Keratinocyte (primary cell): Measurements from ENCODE around the gene ASCC3. TPM values are rescaled to one million over a fixed set of nuclear protein-coding genes. Genes with fewer than 3 reads are reported as not detected.
"Not testable (repeated sequence)": the region's sequence is repeated elsewhere in the genome, so short reads cannot be mapped to it uniquely, and the experiment has no call there.

Experiments used
- DNase-seq: peaks from one replicate; pipeline ENCODE4 v3.0.0-alpha.2; 2011; ENCODE audit warnings: low read depth, missing footprints, low spot score
- FAIRE-seq: peaks from 2 replicates; lab custom pipeline; 2011; peaks lifted over from hg19 to GRCh38; lab: Jason Lieb, UNC
- H2AFZ ChIP-seq: 2 replicates; pipeline ENCODE4 v1.6.0; 2012; ENCODE audit warnings: low read length, control low read depth, inconsistent platforms; ENCODE audit not compliant: control insufficient read depth
- H3K27ac ChIP-seq: 2 replicates; pipeline ENCODE4 v1.5.1; 2011; ENCODE audit warnings: low read length; ENCODE audit not compliant: control insufficient read depth, insufficient read depth
- H3K27me3 ChIP-seq: 3 replicates; pipeline ENCODE4 v1.6.0; 2011; ENCODE audit warnings: low read length; ENCODE audit not compliant: control insufficient read depth, insufficient read depth; ENCODE audit errors: extremely low read depth
- H3K36me3 ChIP-seq, 2 experiments: 2 replicates in 1 of 2; 3 replicates in 1 of 2; pipeline ENCODE4 v1.5.1; 2011; ENCODE audit warnings: low read length in 2 of 2, mild to moderate bottlenecking in 1 of 2; ENCODE audit not compliant: control insufficient read depth in 2 of 2, insufficient read depth in 2 of 2; ENCODE audit errors: extremely low read depth in 1 of 2
- H3K4me1 ChIP-seq: 3 replicates; pipeline ENCODE4 v1.5.1; 2011; ENCODE audit warnings: low read length; ENCODE audit not compliant: control insufficient read depth, insufficient read depth; ENCODE audit errors: extremely low read depth
- H3K4me2 ChIP-seq: 3 replicates; pipeline ENCODE4 v1.6.0; 2011; ENCODE audit warnings: low read depth, low read length; ENCODE audit not compliant: control insufficient read depth, insufficient read depth; ENCODE audit errors: extremely low read depth
- H3K4me3 ChIP-seq, 3 experiments: fragments of 200-600 bp in 1 of 3; sonication (generic) in 1 of 3; 2 replicates in 2 of 3; 3 replicates in 1 of 3; pipeline ENCODE4 v1.5.1; 2011 to 2016; ENCODE audit warnings: low read length in 3 of 3, mild to moderate bottlenecking in 3 of 3, control low read depth in 2 of 3, inconsistent platforms in 1 of 3, low read depth in 1 of 3, mixed read lengths in 1 of 3, mixed run types in 1 of 3, moderate library complexity in 1 of 3; ENCODE audit not compliant: control insufficient read depth in 2 of 3, insufficient read depth in 2 of 3; ENCODE audit errors: extremely low read depth in 1 of 3
- H3K79me2 ChIP-seq: 2 replicates; pipeline ENCODE4 v1.6.0; 2012; ENCODE audit warnings: low read length; ENCODE audit not compliant: control insufficient read depth, insufficient read depth
- H3K9ac ChIP-seq: 3 replicates; pipeline ENCODE4 v1.6.0; 2011; ENCODE audit warnings: low read length; ENCODE audit not compliant: control insufficient read depth, insufficient read depth; ENCODE audit errors: extremely low read depth
- H3K9me1 ChIP-seq: 3 replicates; pipeline ENCODE4 v1.6.0; 2011; ENCODE audit warnings: low read length; ENCODE audit not compliant: control insufficient read depth, insufficient read depth; ENCODE audit errors: extremely low read depth
- H3K9me3 ChIP-seq: 2 replicates; pipeline ENCODE4 v1.5.1; 2012; ENCODE audit warnings: low read depth, low read length; ENCODE audit not compliant: control insufficient read depth
- H4K20me1 ChIP-seq: 3 replicates; pipeline ENCODE4 v1.6.0; 2011; ENCODE audit warnings: low read length; ENCODE audit not compliant: control insufficient read depth, insufficient read depth; ENCODE audit errors: extremely low read depth
- EZH2 ChIP-seq: IDR thresholded peaks from one replicate; pipeline ENCODE4 v1.6.1; 2012; ENCODE audit warnings: inconsistent platforms, mild to moderate bottlenecking, low read length, moderate library complexity
- dilution Hi-C: fragments of 300-500 bp; cut with MboI; formaldehyde crosslinking; loops from one replicate; pipeline ENCODE4 v1.7.0; 2020; ENCODE audit warnings: low sequenced_read_pairs; ENCODE audit not compliant: extremely low pct_ligation_motif_present
- polyA plus RNA-seq, 5 experiments: library from polyadenylated mRNA; depleted of rRNA in 3 of 5; stranded (reverse) in 3 of 5; stranded (forward) in 1 of 5; unstranded in 1 of 5; fragments of >200 nt; gene quantifications; 1 replicate in 1 of 5; 2 replicates in 3 of 5; 3 replicates in 1 of 5; pipeline versions ENCODE4 v1.2.1 to v1.2.3, GENCODE V29; 2011 to 2012; ENCODE audit warnings: missing spikeins in 2 of 5, low read depth in 1 of 5, low replicate concordance in 1 of 5
- TF ChIP-seq, protein P1 (sequence below), 3 experiments: IDR thresholded peaks in 1 of 3; conservative IDR thresholded peaks in 1 of 3; optimal IDR thresholded peaks in 1 of 3; 2 replicates in 2 of 3; 3 replicates in 1 of 3; pipeline versions ENCODE3 to v1.5.1; 2011; ENCODE audit warnings: low read length in 3 of 3, mild to moderate bottlenecking in 3 of 3, moderate library complexity in 2 of 3, control low read depth in 1 of 3, inconsistent platforms in 1 of 3; ENCODE audit not compliant: insufficient read depth in 2 of 3; ENCODE audit errors: extremely low read depth in 1 of 3

The ASCC3 gene
- polyA plus RNA-seq, 1 donor (not counting 4 experiments of a cell fraction or from before 2014, with no cell fraction given) = 58.6 TPM

DNA sequence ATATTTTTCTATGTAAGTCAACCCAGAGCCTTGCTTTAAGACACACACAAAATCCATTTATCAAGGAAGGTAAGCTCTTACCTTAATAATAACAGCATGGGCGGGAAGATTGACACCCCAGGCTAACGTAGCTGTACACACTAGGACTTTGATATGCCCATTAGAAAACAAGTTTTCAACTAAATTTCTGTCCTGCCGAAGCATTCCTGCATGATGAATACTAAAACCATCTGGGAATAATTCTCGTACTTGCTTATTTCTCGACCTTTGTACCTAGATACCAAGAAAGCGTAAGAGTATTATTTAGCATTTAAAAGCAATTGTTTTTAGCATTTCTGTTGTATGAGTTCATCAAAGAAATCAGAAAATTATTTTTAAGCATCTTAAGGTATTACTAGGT, 218.9 kb downstream of the ASCC3 start:
- FAIRE-seq = no peak
- Histone ChIP-seq H3K27ac (no peak overlapping the region), H3K4me2 (no peak overlapping the region), H2AFZ (no peak overlapping the region), H3K9me1 (no peaks in the 10 kb centered on the region), H4K20me1 (no peaks in the 10 kb centered on the region), H3K4me3 (no peak overlapping the region), H3K9me3 (no peaks in the 10 kb centered on the region), H3K36me3 (no peaks in the 10 kb centered on the region), H3K4me1 (peaks cover 11% of the 10 kb centered on the region), H3K79me2 (no peaks in the 10 kb centered on the region), H3K9ac (no peak overlapping the region), H3K27me3 (no peaks in the 10 kb centered on the region)
- dilution Hi-C loops = no loop called here
- TF ChIP-seq EZH2 = no peak
- DNase-seq = no peak

DNA sequence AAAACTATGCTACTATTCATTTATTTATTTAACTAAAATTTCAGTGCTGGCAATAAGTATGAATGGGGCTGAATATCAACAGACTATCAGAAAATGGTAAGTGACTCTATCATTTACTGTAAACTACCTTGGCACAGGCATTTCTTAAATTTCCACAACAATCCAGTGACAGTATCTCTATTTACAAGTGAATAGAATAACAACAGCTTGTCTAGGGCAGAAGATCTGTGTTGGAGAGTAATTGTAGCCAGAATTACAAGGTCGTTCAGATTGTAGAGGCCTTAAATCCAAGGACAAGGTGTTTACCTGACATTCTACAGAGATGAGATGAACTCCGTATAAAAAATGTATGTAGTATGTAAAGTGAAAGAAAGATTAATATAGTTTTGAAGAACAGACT, 222.6 kb downstream of the ASCC3 start:
- Histone ChIP-seq H3K9me1 (no peaks in the 10 kb centered on the region), H3K4me2 (no peak overlapping the region), H3K36me3 (no peaks in the 10 kb centered on the region), H3K4me1 (peaks cover 8% of the 10 kb centered on the region), H3K9me3 (no peaks in the 10 kb centered on the region), H2AFZ (no peak overlapping the region), H3K9ac (no peak overlapping the region), H3K4me3 (no peak overlapping the region), H3K27me3 (no peaks in the 10 kb centered on the region), H4K20me1 (no peaks in the 10 kb centered on the region), H3K27ac (no peak overlapping the region), H3K79me2 (no peaks in the 10 kb centered on the region)
- dilution Hi-C loops = no loop called here
- TF ChIP-seq EZH2 = no peak
- no peak for FAIRE-seq
- no peak for DNase-seq

- no peak overlapping the region for H3K4me2 ChIP-seq
- H3K4me3 ChIP-seq = no peak overlapping the region
- H2AFZ ChIP-seq = no peak overlapping the region
- no peak overlapping the region for H3K27ac ChIP-seq
- no peaks in the 10 kb centered on the region for H3K9me3 ChIP-seq
- no peak for TF ChIP-seq EZH2
- TF ChIP-seq, protein P1, sequence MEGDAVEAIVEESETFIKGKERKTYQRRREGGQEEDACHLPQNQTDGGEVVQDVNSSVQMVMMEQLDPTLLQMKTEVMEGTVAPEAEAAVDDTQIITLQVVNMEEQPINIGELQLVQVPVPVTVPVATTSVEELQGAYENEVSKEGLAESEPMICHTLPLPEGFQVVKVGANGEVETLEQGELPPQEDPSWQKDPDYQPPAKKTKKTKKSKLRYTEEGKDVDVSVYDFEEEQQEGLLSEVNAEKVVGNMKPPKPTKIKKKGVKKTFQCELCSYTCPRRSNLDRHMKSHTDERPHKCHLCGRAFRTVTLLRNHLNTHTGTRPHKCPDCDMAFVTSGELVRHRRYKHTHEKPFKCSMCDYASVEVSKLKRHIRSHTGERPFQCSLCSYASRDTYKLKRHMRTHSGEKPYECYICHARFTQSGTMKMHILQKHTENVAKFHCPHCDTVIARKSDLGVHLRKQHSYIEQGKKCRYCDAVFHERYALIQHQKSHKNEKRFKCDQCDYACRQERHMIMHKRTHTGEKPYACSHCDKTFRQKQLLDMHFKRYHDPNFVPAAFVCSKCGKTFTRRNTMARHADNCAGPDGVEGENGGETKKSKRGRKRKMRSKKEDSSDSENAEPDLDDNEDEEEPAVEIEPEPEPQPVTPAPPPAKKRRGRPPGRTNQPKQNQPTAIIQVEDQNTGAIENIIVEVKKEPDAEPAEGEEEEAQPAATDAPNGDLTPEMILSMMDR (optimal IDR thresholded peaks at IDR 0.05 in 1 of 3, IDR thresholded peaks at IDR 0.05 in 1 of 3, conservative IDR thresholded peaks at IDR 0.05 in 1 of 3; ENCODE audit: extremely low read depth in 1 of 3, insufficient read depth in 2 of 3, low read length in 3 of 3) = peak in 1 of 3 experiments; percentile 49
- H3K27me3 ChIP-seq = no peaks in the 10 kb centered on the region
- H3K36me3 ChIP-seq = no peaks in the 10 kb centered on the region
- H3K9ac ChIP-seq = no peak overlapping the region
- dilution Hi-C loops = no loop called here
- H3K4me1 ChIP-seq = peaks cover under 1% of the 10 kb centered on the region
- H3K79me2 ChIP-seq = no peaks in the 10 kb centered on the region
- H4K20me1 ChIP-seq = no peaks in the 10 kb centered on the region
- H3K9me1 ChIP-seq = no peaks in the 10 kb centered on the region
- FAIRE-seq (no peak), DNase-seq (no peak)
These were observed 223.3 kb downstream of the ASCC3 start for GRCh38 chr6:100657678-100658330.

DNA sequence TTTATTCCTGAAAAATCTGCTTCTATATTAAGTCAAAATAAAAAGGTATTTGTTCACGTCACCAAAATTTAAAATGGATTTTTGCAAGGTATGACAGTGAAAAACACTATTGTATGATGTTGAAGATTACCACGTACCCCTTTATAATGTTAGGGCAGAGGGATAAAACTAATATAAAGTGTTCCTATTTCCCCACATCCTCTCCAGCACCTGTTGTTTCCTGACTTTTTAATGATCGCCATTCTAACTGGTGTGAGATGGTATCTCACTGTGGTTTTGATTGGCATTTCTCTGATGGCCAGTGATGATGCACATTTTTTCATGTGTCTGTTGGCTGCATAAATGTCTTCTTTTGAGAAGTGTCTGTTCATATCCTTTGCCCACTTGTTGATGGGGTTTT, 240.0 kb downstream of the ASCC3 start:
- H3K4me3 ChIP-seq, H3K4me2 ChIP-seq, H3K79me2 ChIP-seq, H4K20me1 ChIP-seq, H3K9me1 ChIP-seq, FAIRE-seq, H3K27ac ChIP-seq, H2AFZ ChIP-seq, H3K9me3 ChIP-seq, dilution Hi-C loops, DNase-seq, H3K9ac ChIP-seq, H3K27me3 ChIP-seq, H3K4me1 ChIP-seq, H3K36me3 ChIP-seq: not testable (repeated sequence)
